HG03108 (cell line): ENCODE results near the gene EFNA4.

Experiments used
- ATAC-seq: cut with Tn5 transposase; IDR thresholded peaks from one replicate; pipeline ENCODE4 v1.9.1; 2021; ENCODE audit warnings: moderate library complexity; ENCODE audit not compliant: unreplicated experiment

EFNA4 gene

GRCh38 chr1:155072531-155073289 lies 9.2 kb downstream of the EFNA4 start:
- no peak for ATAC-seq

GRCh38 chr1:155073377-155074242 lies 10.1 kb downstream of the EFNA4 start:
- no peak for ATAC-seq

GRCh38 chr1:155075535-155075934 lies 12.0 kb downstream of the EFNA4 start:
- no peak for ATAC-seq

GRCh38 chr1:155076371-155076770 lies 12.8 kb downstream of the EFNA4 start:
- no peak for ATAC-seq

GRCh38 chr1:155077346-155077745 lies 13.8 kb downstream of the EFNA4 start:
- no peak for ATAC-seq

- ATAC-seq, result no peak
These were observed 14.4 kb downstream of the EFNA4 start for GRCh38 chr1:155077758-155078445.

- no peak for ATAC-seq
These were observed 15.1 kb downstream of the EFNA4 start, which contains the start of gene EFNA3 for GRCh38 chr1:155078469-155079209. TSS of gene EFNA3 (plus strand) at chr1:155078837. CDS start at chr1:155078942, 105 bp downstream.

- no peak for ATAC-seq
These were observed 15.6 kb downstream of the EFNA4 start for GRCh38 chr1:155079210-155079486.

- no peak for ATAC-seq
These were observed 16.2 kb downstream of the EFNA4 start for GRCh38 chr1:155079487-155080311.

- no peak for ATAC-seq
These were observed 17.0 kb downstream of the EFNA4 start for GRCh38 chr1:155080312-155081228.

GRCh38 chr1:155081472-155082300 lies 18.1 kb downstream of the EFNA4 start:
- no peak for ATAC-seq

GRCh38 chr1:155082301-155083051 lies 18.9 kb downstream of the EFNA4 start:
- ATAC-seq, result no peak

- no peak for ATAC-seq
These were observed 19.6 kb downstream of the EFNA4 start for GRCh38 chr1:155083052-155083541.

- no peak for ATAC-seq
These were observed 20.6 kb downstream of the EFNA4 start for GRCh38 chr1:155083865-155084721.

- ATAC-seq, result peak; percentile 58
These were observed 21.4 kb downstream of the EFNA4 start for GRCh38 chr1:155084722-155085503.
